PC-9 (cell line): ENCODE data around the gene FBXL13.

Source experiments
- EZH2 ChIP-seq: fragments of 200-600 bp; sonication (generic); IDR thresholded peaks from 2 replicates; pipeline ENCODE4 v1.8.0; 2017; ENCODE audit warnings: antibody characterized with exemption, low read depth
- TF ChIP-seq, protein P1 (sequence below): fragments of 200-600 bp; sonication (generic); conservative IDR thresholded peaks from 2 replicates; pipeline ENCODE4 v1.6.1; 2017; ENCODE audit warnings: mixed run types, antibody characterized with exemption, mild to moderate bottlenecking, moderate library complexity

GRCh38 chr7:102942181-102942866 lies 132.3 kb downstream of the FBXL13 start:
- TF ChIP-seq, protein P1, sequence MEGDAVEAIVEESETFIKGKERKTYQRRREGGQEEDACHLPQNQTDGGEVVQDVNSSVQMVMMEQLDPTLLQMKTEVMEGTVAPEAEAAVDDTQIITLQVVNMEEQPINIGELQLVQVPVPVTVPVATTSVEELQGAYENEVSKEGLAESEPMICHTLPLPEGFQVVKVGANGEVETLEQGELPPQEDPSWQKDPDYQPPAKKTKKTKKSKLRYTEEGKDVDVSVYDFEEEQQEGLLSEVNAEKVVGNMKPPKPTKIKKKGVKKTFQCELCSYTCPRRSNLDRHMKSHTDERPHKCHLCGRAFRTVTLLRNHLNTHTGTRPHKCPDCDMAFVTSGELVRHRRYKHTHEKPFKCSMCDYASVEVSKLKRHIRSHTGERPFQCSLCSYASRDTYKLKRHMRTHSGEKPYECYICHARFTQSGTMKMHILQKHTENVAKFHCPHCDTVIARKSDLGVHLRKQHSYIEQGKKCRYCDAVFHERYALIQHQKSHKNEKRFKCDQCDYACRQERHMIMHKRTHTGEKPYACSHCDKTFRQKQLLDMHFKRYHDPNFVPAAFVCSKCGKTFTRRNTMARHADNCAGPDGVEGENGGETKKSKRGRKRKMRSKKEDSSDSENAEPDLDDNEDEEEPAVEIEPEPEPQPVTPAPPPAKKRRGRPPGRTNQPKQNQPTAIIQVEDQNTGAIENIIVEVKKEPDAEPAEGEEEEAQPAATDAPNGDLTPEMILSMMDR: no peak
- TF ChIP-seq EZH2: no peak
